ENCODE data around the gene C1QL2. TPM values are rescaled to one million over a fixed set of nuclear protein-coding genes. Genes with fewer than 3 reads are reported as not detected.

The C1QL2 gene
- total and polyA plus RNA-seq, 11 donors, result 0.08 to 0.25 TPM; not detected in 9

- WGBS, 4 donors, result 84 to 89% (median 87%) methylated on average over 5 of the region's 5 CpGs
- Histone ChIP-seq H3K27me3 (peaks cover 0 to 17% (median 0%) of the 10 kb centered on the region in 9 donors), H3K4me3 (no peak overlapping the region), H3K9me3 (no peaks in the 10 kb centered on the region), H3K27ac (no peak overlapping the region), H3K4me1 (peaks cover 0 to 4% (median 0%) of the 10 kb centered on the region in 12 donors), H3K36me3 (no peaks in the 10 kb centered on the region)
- DNase-seq, result no peak
- ATAC-seq, result no peak
- TF ChIP-seq, protein P1, sequence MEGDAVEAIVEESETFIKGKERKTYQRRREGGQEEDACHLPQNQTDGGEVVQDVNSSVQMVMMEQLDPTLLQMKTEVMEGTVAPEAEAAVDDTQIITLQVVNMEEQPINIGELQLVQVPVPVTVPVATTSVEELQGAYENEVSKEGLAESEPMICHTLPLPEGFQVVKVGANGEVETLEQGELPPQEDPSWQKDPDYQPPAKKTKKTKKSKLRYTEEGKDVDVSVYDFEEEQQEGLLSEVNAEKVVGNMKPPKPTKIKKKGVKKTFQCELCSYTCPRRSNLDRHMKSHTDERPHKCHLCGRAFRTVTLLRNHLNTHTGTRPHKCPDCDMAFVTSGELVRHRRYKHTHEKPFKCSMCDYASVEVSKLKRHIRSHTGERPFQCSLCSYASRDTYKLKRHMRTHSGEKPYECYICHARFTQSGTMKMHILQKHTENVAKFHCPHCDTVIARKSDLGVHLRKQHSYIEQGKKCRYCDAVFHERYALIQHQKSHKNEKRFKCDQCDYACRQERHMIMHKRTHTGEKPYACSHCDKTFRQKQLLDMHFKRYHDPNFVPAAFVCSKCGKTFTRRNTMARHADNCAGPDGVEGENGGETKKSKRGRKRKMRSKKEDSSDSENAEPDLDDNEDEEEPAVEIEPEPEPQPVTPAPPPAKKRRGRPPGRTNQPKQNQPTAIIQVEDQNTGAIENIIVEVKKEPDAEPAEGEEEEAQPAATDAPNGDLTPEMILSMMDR (IDR thresholded peaks at IDR 0.05), result no peak
- no peak for TF ChIP-seq POLR2A (IDR thresholded peaks at IDR 0.05)
- intact Hi-C loops (cut with DNase I), result no loop called here
Measured at GRCh38 chr2:119195001-119195400, 36.5 kb upstream of the C1QL2 start.

- no peaks in the 10 kb centered on the region for H3K9me3 ChIP-seq
- DNase-seq (no peak), ATAC-seq (no peak)
- intact Hi-C loops (cut with DNase I), result no loop called here
- WGBS, 4 donors, result 73 to 85% (median 81%) methylated on average over 6 of the region's 6 CpGs
- no peaks in the 10 kb centered on the region for H3K36me3 ChIP-seq
- H3K27ac ChIP-seq, result no peak overlapping the region
- TF ChIP-seq POLR2A (IDR thresholded peaks at IDR 0.05), result no peak
- TF ChIP-seq, protein P1 (IDR thresholded peaks at IDR 0.05), result no peak
- no peak overlapping the region for H3K4me3 ChIP-seq
- H3K27me3 ChIP-seq, result peaks cover 0 to 18% (median 0%) of the 10 kb centered on the region in 9 donors
- peaks cover 0 to 2% (median 0%) of the 10 kb centered on the region in 12 donors for H3K4me1 ChIP-seq
Measured at GRCh38 chr2:119192893-119193292, 34.3 kb upstream of the C1QL2 start.

GRCh38 chr2:119190321-119191111 lies 32.0 kb upstream of the C1QL2 start:
- intact Hi-C loops (cut with DNase I), result no loop called here
- no peak for DNase-seq
- no peak overlapping the region for H3K27ac ChIP-seq
- WGBS, 4 donors, result 65 to 75% (median 71%) methylated on average over 8 of the region's 8 CpGs
- ATAC-seq, result no peak
- no peaks in the 10 kb centered on the region for H3K4me1 ChIP-seq
- no peaks in the 10 kb centered on the region for H3K36me3 ChIP-seq
- peaks cover 0 to 18% (median 0%) of the 10 kb centered on the region in 9 donors for H3K27me3 ChIP-seq
- no peak for TF ChIP-seq POLR2A (IDR thresholded peaks at IDR 0.05)
- TF ChIP-seq, protein P1 (IDR thresholded peaks at IDR 0.05), result no peak
- no peaks in the 10 kb centered on the region for H3K9me3 ChIP-seq
- no peak overlapping the region for H3K4me3 ChIP-seq

DNA sequence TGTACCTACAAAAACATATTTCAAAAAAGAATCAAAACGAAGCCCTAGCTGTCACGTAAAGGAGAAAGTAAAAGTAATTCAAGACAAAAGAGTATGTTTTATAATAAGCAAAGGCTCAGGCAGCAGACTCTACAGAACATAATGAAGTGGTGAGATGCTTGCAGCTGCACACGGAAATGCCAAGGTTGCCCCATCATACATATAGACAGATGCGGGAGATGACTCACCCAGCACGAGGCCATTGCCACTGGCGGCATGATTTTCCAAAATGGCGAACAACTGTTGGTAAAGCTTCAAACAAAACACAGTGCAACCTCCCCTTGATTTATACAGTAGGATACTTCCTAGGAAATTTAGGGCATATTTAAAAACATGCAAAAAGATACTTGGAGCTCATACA lies 26.0 kb upstream of the C1QL2 start:
- Histone ChIP-seq H3K9me3 (no peaks in the 10 kb centered on the region), H3K27ac (no peak overlapping the region), H3K4me1 (peaks cover 0 to under 1% (median 0%) of the 10 kb centered on the region in 12 donors), H3K36me3 (no peaks in the 10 kb centered on the region), H3K4me3 (no peak overlapping the region), H3K27me3 (peaks cover 0 to 10% (median 0%) of the 10 kb centered on the region in 9 donors)
- intact Hi-C loops (cut with DNase I), result no loop called here
- no peak for DNase-seq
- ATAC-seq, result no peak
- WGBS, 4 donors, result 87 to 92% (median 88%) methylated on average over 7 of the region's 7 CpGs
- no peak for TF ChIP-seq POLR2A (IDR thresholded peaks at IDR 0.05)
- TF ChIP-seq, protein P1 (IDR thresholded peaks at IDR 0.05), result no peak
